CD4-positive, alpha-beta memory T cell (primary cell): ENCODE data around the gene KRT4. TPM values are rescaled to one million over a fixed set of nuclear protein-coding genes. Genes with fewer than 3 reads are reported as not detected.

Experiments used
- CTCF ChIA-PET: fragments of 350-600 bp; sonication (Branson Sonifier 250); formaldehyde crosslinking; loops from one replicate; lab custom pipeline; 2021; ENCODE audit warnings: inconsistent platforms; ENCODE audit not compliant: partially characterized antibody; lab: Charles Lee
- POLR2A ChIA-PET: fragments of 350-600 bp; sonication (Branson Sonifier 250); formaldehyde crosslinking; loops from one replicate; lab custom pipeline; 2021; ENCODE audit not compliant: partially characterized antibody; lab: Charles Lee
- DNase-seq, 5 donors: peaks; one replicate each; pipeline versions ENCODE4 v3.0.0 to v3.0.0-alpha.2; 2020 to 2022; ENCODE audit warnings: mixed read lengths in 1 of 5
- H3K27ac ChIP-seq: one replicate; pipeline ENCODE4 v1.7.0; 2013; ENCODE audit warnings: low read depth, low read length
- H3K27me3 ChIP-seq: 2 replicates; pipeline ENCODE4 v1.7.0; 2013; ENCODE audit warnings: mild to moderate bottlenecking, low read length, moderate library complexity; ENCODE audit not compliant: insufficient read depth
- H3K36me3 ChIP-seq: 2 replicates; pipeline ENCODE4 v1.7.0; 2013; ENCODE audit warnings: mild to moderate bottlenecking, low read length, moderate library complexity; ENCODE audit not compliant: insufficient read depth
- H3K4me1 ChIP-seq: 2 replicates; pipeline ENCODE4 v1.7.0; 2013; ENCODE audit warnings: mild to moderate bottlenecking, low read length, moderate library complexity; ENCODE audit not compliant: insufficient read depth
- H3K4me3 ChIP-seq, 2 donors: one replicate each; pipeline ENCODE4 v1.7.0; 2013; ENCODE audit warnings: low read length in 2 of 2, mild to moderate bottlenecking in 1 of 2
- H3K9me3 ChIP-seq, 2 donors: one replicate each; pipeline ENCODE4 v1.7.0; 2013; ENCODE audit warnings: low read length in 2 of 2, control low read depth in 1 of 2; ENCODE audit not compliant: control insufficient read depth in 1 of 2
- H3K27ac Mint-ChIP-seq, 7 donors: one replicate each; pipeline ENCODE4 v1.8.0; 2020 to 2021; ENCODE audit warnings: mixed read lengths in 7 of 7, mild to moderate bottlenecking in 6 of 7, inconsistent platforms in 3 of 7, moderate library complexity in 3 of 7
- H3K27me3 Mint-ChIP-seq, 2 donors: one replicate each; pipeline ENCODE4 v1.8.0; 2020 to 2021; ENCODE audit warnings: mixed read lengths in 2 of 2
- H3K36me3 Mint-ChIP-seq, 2 donors: one replicate each; pipeline ENCODE4 v1.8.0; 2020 to 2021; ENCODE audit warnings: mixed read lengths in 2 of 2, inconsistent platforms in 1 of 2, mild to moderate bottlenecking in 1 of 2
- H3K4me1 Mint-ChIP-seq, 4 donors: one replicate each; pipeline ENCODE4 v1.8.0; 2020 to 2021; ENCODE audit warnings: mixed read lengths in 4 of 4, mild to moderate bottlenecking in 1 of 4
- H3K4me3 Mint-ChIP-seq, 8 donors: one replicate each; pipeline ENCODE4 v1.8.0; 2020 to 2021; ENCODE audit warnings: mixed read lengths in 8 of 8, mild to moderate bottlenecking in 7 of 8, moderate library complexity in 6 of 8, inconsistent platforms in 3 of 8
- H3K9me3 Mint-ChIP-seq, 8 donors: one replicate each; pipeline ENCODE4 v1.8.0; 2020 to 2021; ENCODE audit warnings: mixed read lengths in 8 of 8, mild to moderate bottlenecking in 5 of 8, inconsistent platforms in 3 of 8, moderate library complexity in 1 of 8
- intact Hi-C: fragments of 100-400 bp; cut with micrococcal nuclease; formaldehyde crosslinking; loops from one replicate; pipeline ENCODE4 v1.15.1; 2023
- polyA plus RNA-seq, 2 donors: library from polyadenylated mRNA; unstranded; fragments of 300-500 nt; fragmentation: Illumina TruSeq; gene quantifications; one replicate each; pipeline ENCODE4 v1.2.3, GENCODE V29; 2021
- total RNA-seq, 2 experiments: library from RNA; stranded (reverse); gene quantifications; one replicate each; pipeline ENCODE4 v1.2.3, GENCODE V29; 2021

The KRT4 gene
- total and polyA plus RNA-seq, 4 experiments from 2014 or later = not detected

- Mint-ChIP-seq H3K9me3 (no peaks in the 10 kb centered on the region), H3K36me3 (no peaks in the 10 kb centered on the region), H3K27ac (no peak overlapping the region), H3K4me1 (peaks cover 0 to 4% (median 0%) of the 10 kb centered on the region in 4 donors), H3K27me3 (peaks cover 4 to 5% of the 10 kb centered on the region in 2 donors), H3K4me3 (no peak overlapping the region)
- no peaks in the 10 kb centered on the region for H3K9me3 ChIP-seq
- CTCF ChIA-PET = interaction anchor here (1.2 kb wide), 1 partner anchor 240 kb away, joined by 3 read pairs; no protein-coding TSS in a partner anchor
- no peak for DNase-seq
- no peak overlapping the region for H3K27ac ChIP-seq
- no peaks in the 10 kb centered on the region for H3K36me3 ChIP-seq
- POLR2A ChIA-PET = interaction anchor here (1.1 kb wide), 1 partner anchor 14 kb away, joined by 3 read pairs; no protein-coding TSS in a partner anchor
- no peak overlapping the region for H3K4me3 ChIP-seq
- H3K4me1 ChIP-seq = no peaks in the 10 kb centered on the region
- no peaks in the 10 kb centered on the region for H3K27me3 ChIP-seq
- intact Hi-C loops = no loop called here
Observed at GRCh38 chr12:52824741-52825410, 11.0 kb upstream of the KRT4 start.

- no peaks in the 10 kb centered on the region for H3K9me3 ChIP-seq
- ChIA-PET CTCF (interaction anchor here (0.9 kb wide), 1 partner anchor 157 kb away, joined by 3 read pairs; no protein-coding TSS in a partner anchor), POLR2A (interaction anchor here (1.1 kb wide), 1 partner anchor 15 kb away, joined by 3 read pairs; no protein-coding TSS in a partner anchor)
- no peaks in the 10 kb centered on the region for H3K27me3 ChIP-seq
- Mint-ChIP-seq H3K36me3 (no peaks in the 10 kb centered on the region), H3K9me3 (no peaks in the 10 kb centered on the region), H3K27ac (no peak overlapping the region), H3K27me3 (peaks cover 4 to 5% of the 10 kb centered on the region in 2 donors), H3K4me1 (peaks cover 0 to under 1% (median 0%) of the 10 kb centered on the region in 4 donors), H3K4me3 (no peak overlapping the region)
- H3K4me1 ChIP-seq = no peaks in the 10 kb centered on the region
- no peak overlapping the region for H3K4me3 ChIP-seq
- no peak overlapping the region for H3K27ac ChIP-seq
- H3K36me3 ChIP-seq = no peaks in the 10 kb centered on the region
- intact Hi-C loops = no loop called here
- no peak for DNase-seq
Observed at GRCh38 chr12:52823761-52824450, 10.0 kb upstream of the KRT4 start.

- H3K36me3 ChIP-seq = no peaks in the 10 kb centered on the region
- H3K9me3 ChIP-seq = no peaks in the 10 kb centered on the region
- Mint-ChIP-seq H3K36me3 (no peaks in the 10 kb centered on the region), H3K27me3 (peaks cover 6 to 7% of the 10 kb centered on the region in 2 donors), H3K4me3 (no peak overlapping the region), H3K9me3 (no peaks in the 10 kb centered on the region), H3K4me1 (peaks cover 0 to 3% (median 1%) of the 10 kb centered on the region in 4 donors), H3K27ac (no peak overlapping the region)
- no peaks in the 10 kb centered on the region for H3K27me3 ChIP-seq
- H3K4me1 ChIP-seq = no peaks in the 10 kb centered on the region
- no peak overlapping the region for H3K27ac ChIP-seq
- CTCF ChIA-PET = no interaction called here
- DNase-seq = no peak
- intact Hi-C loops = no loop called here
- POLR2A ChIA-PET = interaction anchor here (1.0 kb wide), 1 partner anchor 132 kb away, joined by 3 read pairs; no protein-coding TSS in a partner anchor
- H3K4me3 ChIP-seq = no peak overlapping the region
Observed at GRCh38 chr12:52822771-52823510, 9.0 kb upstream of the KRT4 start.

GRCh38 chr12:52821826-52822660 is 8.1 kb upstream of the KRT4 start:
- DNase-seq = no peak
- Histone ChIP-seq H3K36me3 (no peaks in the 10 kb centered on the region), H3K4me1 (no peaks in the 10 kb centered on the region), H3K27me3 (no peaks in the 10 kb centered on the region), H3K4me3 (no peak overlapping the region), H3K9me3 (no peaks in the 10 kb centered on the region), H3K27ac (no peak overlapping the region)
- peaks cover 7 to 12% of the 10 kb centered on the region in 2 donors for H3K27me3 Mint-ChIP-seq
- no peak overlapping the region for H3K4me3 Mint-ChIP-seq
- no peaks in the 10 kb centered on the region for H3K36me3 Mint-ChIP-seq
- CTCF ChIA-PET = no interaction called here
- peaks cover 0 to 9% (median 4%) of the 10 kb centered on the region in 4 donors for H3K4me1 Mint-ChIP-seq
- H3K27ac Mint-ChIP-seq = peak overlapping the region in 1 of 7 donors; percentile 74
- H3K9me3 Mint-ChIP-seq = no peaks in the 10 kb centered on the region
- POLR2A ChIA-PET = interaction anchor here (1.0 kb wide), 1 partner anchor 131 kb away, joined by 3 read pairs; no protein-coding TSS in a partner anchor
- intact Hi-C loops = no loop called here

- ChIA-PET CTCF (no interaction called here), POLR2A (no interaction called here)
- H3K4me3 ChIP-seq = no peak overlapping the region
- H3K9me3 ChIP-seq = no peaks in the 10 kb centered on the region
- no peaks in the 10 kb centered on the region for H3K4me1 ChIP-seq
- no peak for DNase-seq
- peaks cover 7 to 12% of the 10 kb centered on the region in 2 donors for H3K27me3 Mint-ChIP-seq
- no peaks in the 10 kb centered on the region for H3K9me3 Mint-ChIP-seq
- no peak overlapping the region for H3K4me3 Mint-ChIP-seq
- no peak overlapping the region for H3K27ac ChIP-seq
- no peak overlapping the region for H3K27ac Mint-ChIP-seq
- no peaks in the 10 kb centered on the region for H3K36me3 ChIP-seq
- intact Hi-C loops = no loop called here
- H3K4me1 Mint-ChIP-seq = peaks cover 0 to 9% (median 4%) of the 10 kb centered on the region in 4 donors
- no peaks in the 10 kb centered on the region for H3K27me3 ChIP-seq
- H3K36me3 Mint-ChIP-seq = no peaks in the 10 kb centered on the region
Observed at GRCh38 chr12:52821071-52821730, 7.3 kb upstream of the KRT4 start.

GRCh38 chr12:52820521-52820920 is 6.6 kb upstream of the KRT4 start:
- DNase-seq = no peak
- Histone ChIP-seq H3K4me1 (no peaks in the 10 kb centered on the region), H3K36me3 (no peaks in the 10 kb centered on the region), H3K27ac (no peak overlapping the region), H3K27me3 (no peaks in the 10 kb centered on the region), H3K9me3 (no peaks in the 10 kb centered on the region), H3K4me3 (no peak overlapping the region)
- Mint-ChIP-seq H3K27ac (no peak overlapping the region), H3K4me1 (peaks cover 0 to 9% (median 4%) of the 10 kb centered on the region in 4 donors), H3K36me3 (no peaks in the 10 kb centered on the region), H3K4me3 (no peak overlapping the region), H3K9me3 (no peaks in the 10 kb centered on the region), H3K27me3 (peaks cover 7 to 12% of the 10 kb centered on the region in 2 donors)
- ChIA-PET POLR2A (no interaction called here), CTCF (no interaction called here)
- intact Hi-C loops = no loop called here
